ENCODE measurements around the gene DDA1. TPM values are rescaled to one million over a fixed set of nuclear protein-coding genes. Genes with fewer than 3 reads are reported as not detected.

The DDA1 gene
- total and polyA plus RNA-seq, 9 of the 15 experiments (the other 6 are each of a cell fraction or from before 2014, with no cell fraction given): 1.4 to 83.8 (median 33.8) TPM

DNA sequence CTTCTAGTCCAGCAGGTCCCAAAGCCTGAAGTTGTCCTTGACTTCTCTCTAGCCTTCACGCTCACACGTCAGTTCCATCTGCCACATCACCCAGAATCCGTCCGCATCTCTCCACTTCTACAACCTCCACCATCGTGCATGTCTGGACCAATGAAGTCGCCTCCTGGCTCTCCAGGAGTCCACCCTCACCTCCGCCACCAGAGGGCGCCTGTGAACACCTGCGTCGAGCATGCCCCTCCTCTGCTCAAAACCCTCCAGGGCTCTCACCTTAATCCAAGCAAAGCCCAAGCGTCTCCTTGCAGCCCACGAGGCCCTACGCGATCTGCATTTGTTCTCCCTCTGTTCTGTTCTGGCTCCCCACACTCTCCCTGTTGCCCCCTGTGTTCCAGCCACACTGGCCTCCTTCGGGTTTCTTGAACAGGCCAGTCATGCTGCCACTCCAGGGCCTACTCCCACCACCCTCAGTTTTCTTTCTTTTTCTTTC, 48.5 kb upstream of the DDA1 start (continued):
- TF ChIP-seq, protein P1, sequence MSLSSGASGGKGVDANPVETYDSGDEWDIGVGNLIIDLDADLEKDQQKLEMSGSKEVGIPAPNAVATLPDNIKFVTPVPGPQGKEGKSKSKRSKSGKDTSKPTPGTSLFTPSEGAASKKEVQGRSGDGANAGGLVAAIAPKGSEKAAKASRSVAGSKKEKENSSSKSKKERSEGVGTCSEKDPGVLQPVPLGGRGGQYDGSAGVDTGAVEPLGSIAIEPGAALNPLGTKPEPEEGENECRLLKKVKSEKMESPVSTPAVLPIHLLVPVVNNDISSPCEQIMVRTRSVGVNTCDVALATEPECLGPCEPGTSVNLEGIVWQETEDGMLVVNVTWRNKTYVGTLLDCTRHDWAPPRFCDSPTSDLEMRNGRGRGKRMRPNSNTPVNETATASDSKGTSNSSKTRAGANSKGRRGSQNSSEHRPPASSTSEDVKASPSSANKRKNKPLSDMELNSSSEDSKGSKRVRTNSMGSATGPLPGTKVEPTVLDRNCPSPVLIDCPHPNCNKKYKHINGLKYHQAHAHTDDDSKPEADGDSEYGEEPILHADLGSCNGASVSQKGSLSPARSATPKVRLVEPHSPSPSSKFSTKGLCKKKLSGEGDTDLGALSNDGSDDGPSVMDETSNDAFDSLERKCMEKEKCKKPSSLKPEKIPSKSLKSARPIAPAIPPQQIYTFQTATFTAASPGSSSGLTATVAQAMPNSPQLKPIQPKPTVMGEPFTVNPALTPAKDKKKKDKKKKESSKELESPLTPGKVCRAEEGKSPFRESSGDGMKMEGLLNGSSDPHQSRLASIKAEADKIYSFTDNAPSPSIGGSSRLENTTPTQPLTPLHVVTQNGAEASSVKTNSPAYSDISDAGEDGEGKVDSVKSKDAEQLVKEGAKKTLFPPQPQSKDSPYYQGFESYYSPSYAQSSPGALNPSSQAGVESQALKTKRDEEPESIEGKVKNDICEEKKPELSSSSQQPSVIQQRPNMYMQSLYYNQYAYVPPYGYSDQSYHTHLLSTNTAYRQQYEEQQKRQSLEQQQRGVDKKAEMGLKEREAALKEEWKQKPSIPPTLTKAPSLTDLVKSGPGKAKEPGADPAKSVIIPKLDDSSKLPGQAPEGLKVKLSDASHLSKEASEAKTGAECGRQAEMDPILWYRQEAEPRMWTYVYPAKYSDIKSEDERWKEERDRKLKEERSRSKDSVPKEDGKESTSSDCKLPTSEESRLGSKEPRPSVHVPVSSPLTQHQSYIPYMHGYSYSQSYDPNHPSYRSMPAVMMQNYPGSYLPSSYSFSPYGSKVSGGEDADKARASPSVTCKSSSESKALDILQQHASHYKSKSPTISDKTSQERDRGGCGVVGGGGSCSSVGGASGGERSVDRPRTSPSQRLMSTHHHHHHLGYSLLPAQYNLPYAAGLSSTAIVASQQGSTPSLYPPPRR (CRISPR knock-in tag; IDR thresholded peaks at IDR 0.05; ENCODE audit: borderline replicate concordance): no peak
- peak; percentile 56; the same call in 1 of the 2 replicates for TF ChIP-seq ZBTB7A (IDR thresholded peaks at IDR 0.05; ENCODE audit: borderline replicate concordance, control insufficient read depth, low read depth, low read length)
- TF ChIP-seq, protein P2, sequence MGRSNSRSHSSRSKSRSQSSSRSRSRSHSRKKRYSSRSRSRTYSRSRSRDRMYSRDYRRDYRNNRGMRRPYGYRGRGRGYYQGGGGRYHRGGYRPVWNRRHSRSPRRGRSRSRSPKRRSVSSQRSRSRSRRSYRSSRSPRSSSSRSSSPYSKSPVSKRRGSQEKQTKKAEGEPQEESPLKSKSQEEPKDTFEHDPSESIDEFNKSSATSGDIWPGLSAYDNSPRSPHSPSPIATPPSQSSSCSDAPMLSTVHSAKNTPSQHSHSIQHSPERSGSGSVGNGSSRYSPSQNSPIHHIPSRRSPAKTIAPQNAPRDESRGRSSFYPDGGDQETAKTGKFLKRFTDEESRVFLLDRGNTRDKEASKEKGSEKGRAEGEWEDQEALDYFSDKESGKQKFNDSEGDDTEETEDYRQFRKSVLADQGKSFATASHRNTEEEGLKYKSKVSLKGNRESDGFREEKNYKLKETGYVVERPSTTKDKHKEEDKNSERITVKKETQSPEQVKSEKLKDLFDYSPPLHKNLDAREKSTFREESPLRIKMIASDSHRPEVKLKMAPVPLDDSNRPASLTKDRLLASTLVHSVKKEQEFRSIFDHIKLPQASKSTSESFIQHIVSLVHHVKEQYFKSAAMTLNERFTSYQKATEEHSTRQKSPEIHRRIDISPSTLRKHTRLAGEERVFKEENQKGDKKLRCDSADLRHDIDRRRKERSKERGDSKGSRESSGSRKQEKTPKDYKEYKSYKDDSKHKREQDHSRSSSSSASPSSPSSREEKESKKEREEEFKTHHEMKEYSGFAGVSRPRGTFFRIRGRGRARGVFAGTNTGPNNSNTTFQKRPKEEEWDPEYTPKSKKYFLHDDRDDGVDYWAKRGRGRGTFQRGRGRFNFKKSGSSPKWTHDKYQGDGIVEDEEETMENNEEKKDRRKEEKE (IDR thresholded peaks at IDR 0.05; ENCODE audit: borderline replicate concordance in 1 of 2, control insufficient read depth in 1 of 2, low read depth in 2 of 2, low read length in 1 of 2): no peak
- TF ChIP-seq, protein P3, sequence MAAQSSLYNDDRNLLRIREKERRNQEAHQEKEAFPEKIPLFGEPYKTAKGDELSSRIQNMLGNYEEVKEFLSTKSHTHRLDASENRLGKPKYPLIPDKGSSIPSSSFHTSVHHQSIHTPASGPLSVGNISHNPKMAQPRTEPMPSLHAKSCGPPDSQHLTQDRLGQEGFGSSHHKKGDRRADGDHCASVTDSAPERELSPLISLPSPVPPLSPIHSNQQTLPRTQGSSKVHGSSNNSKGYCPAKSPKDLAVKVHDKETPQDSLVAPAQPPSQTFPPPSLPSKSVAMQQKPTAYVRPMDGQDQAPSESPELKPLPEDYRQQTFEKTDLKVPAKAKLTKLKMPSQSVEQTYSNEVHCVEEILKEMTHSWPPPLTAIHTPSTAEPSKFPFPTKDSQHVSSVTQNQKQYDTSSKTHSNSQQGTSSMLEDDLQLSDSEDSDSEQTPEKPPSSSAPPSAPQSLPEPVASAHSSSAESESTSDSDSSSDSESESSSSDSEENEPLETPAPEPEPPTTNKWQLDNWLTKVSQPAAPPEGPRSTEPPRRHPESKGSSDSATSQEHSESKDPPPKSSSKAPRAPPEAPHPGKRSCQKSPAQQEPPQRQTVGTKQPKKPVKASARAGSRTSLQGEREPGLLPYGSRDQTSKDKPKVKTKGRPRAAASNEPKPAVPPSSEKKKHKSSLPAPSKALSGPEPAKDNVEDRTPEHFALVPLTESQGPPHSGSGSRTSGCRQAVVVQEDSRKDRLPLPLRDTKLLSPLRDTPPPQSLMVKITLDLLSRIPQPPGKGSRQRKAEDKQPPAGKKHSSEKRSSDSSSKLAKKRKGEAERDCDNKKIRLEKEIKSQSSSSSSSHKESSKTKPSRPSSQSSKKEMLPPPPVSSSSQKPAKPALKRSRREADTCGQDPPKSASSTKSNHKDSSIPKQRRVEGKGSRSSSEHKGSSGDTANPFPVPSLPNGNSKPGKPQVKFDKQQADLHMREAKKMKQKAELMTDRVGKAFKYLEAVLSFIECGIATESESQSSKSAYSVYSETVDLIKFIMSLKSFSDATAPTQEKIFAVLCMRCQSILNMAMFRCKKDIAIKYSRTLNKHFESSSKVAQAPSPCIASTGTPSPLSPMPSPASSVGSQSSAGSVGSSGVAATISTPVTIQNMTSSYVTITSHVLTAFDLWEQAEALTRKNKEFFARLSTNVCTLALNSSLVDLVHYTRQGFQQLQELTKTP (IDR thresholded peaks at IDR 0.05; ENCODE audit: low read depth in 1 of 2, partially characterized antibody in 2 of 2): peak in 1 of 2 experiments; percentile 63
- TF ChIP-seq RFX5 (IDR thresholded peaks at IDR 0.05; ENCODE audit: low read depth, low read length): 0 out of 2 replicates have a peak, but pooled peaks have one; percentile 30
- TF ChIP-seq, protein P4, sequence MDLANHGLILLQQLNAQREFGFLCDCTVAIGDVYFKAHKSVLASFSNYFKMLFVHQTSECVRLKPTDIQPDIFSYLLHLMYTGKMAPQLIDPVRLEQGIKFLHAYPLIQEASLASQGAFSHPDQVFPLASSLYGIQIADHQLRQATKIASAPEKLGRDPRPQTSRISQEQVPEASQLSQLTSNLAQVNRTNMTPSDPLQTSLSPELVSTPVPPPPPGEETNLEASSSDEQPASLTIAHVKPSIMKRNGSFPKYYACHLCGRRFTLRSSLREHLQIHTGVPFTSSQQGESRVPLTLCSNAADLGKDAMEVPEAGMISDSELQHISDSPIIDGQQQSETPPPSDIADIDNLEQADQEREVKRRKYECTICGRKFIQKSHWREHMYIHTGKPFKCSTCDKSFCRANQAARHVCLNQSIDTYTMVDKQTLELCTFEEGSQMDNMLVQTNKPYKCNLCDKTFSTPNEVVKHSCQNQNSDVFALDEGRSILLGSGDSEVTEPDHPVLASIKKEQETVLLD (IDR thresholded peaks at IDR 0.05): peak; percentile 54; the same call in 1 of the 2 replicates
- TF ChIP-seq RB1 (IDR thresholded peaks at IDR 0.05; ENCODE audit: low read depth): no peak; the same call in 1 of the 2 replicates
- TF ChIP-seq SMC3 (conservative IDR thresholded peaks at IDR 0.05; ENCODE audit: insufficient read depth, low read depth, low read length): peak; percentile 86
- TF ChIP-seq, protein P5, sequence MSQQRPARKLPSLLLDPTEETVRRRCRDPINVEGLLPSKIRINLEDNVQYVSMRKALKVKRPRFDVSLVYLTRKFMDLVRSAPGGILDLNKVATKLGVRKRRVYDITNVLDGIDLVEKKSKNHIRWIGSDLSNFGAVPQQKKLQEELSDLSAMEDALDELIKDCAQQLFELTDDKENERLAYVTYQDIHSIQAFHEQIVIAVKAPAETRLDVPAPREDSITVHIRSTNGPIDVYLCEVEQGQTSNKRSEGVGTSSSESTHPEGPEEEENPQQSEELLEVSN (IDR thresholded peaks at IDR 0.05; ENCODE audit: borderline replicate concordance in 1 of 2, extremely low read depth in 1 of 2, insufficient read depth in 1 of 2, insufficient read length in 1 of 2, low read depth in 1 of 2, low read length in 1 of 2, poor library complexity in 1 of 2, severe bottlenecking in 1 of 2): peak; percentile 56 to 60
- 0 out of 2 replicates have a peak, but pooled peaks have one; percentile 76 for TF ChIP-seq ZC3H8 (IDR thresholded peaks at IDR 0.05)

Data from K562 (cell line).